K562 (cell line): ENCODE measurements around the gene PXK. TPM values are rescaled to one million over a fixed set of nuclear protein-coding genes. Genes with fewer than 3 reads are reported as not detected.
A peak's percentile ranks its signal among the peaks of the same experiment; 100 is the strongest.

Source experiments
- ARID2 ChIP-seq: fragments of 450-650 bp; IDR thresholded peaks from 2 replicates; pipeline ENCODE4 v1.6.1; 2017; ENCODE audit warnings: antibody characterized with exemption, mild to moderate bottlenecking
- CREB1 ChIP-seq, 2 experiments: sonication (generic) in 1 of 2; formaldehyde crosslinking in 1 of 2; IDR thresholded peaks; 2 replicates each; pipeline versions ENCODE4 v1.6.1 to v1.8.0; 2012 to 2022; ENCODE audit warnings: inconsistent platforms in 1 of 2, mild to moderate bottlenecking in 1 of 2, missing genetic modification reagents in 1 of 2, moderate library complexity in 1 of 2
- GABPB2 ChIP-seq: fragments of 250-450 bp; sonication (Bioruptor Pico); conservative IDR thresholded peaks from 2 replicates; pipeline ENCODE4 v1.5.1; 2021; ENCODE audit warnings: mild to moderate bottlenecking
- MYNN ChIP-seq, 2 experiments: sonication (generic); formaldehyde crosslinking in 1 of 2; IDR thresholded peaks; 2 replicates each; pipeline versions ENCODE4 v1.5.0 to v1.6.1; 2016 to 2020; ENCODE audit warnings: antibody characterized with exemption in 1 of 2, missing genetic modification reagents in 1 of 2
- NFE2L1 ChIP-seq: fragments of 450-650 bp; IDR thresholded peaks from 2 replicates; pipeline ENCODE4 v1.6.1; 2016; ENCODE audit warnings: missing genetic modification characterization, low read depth, mild to moderate bottlenecking, missing compliant biosample characterization, moderate library complexity, borderline replicate concordance
- TRIM24 ChIP-seq, 2 experiments: fragments of 450-650 bp; IDR thresholded peaks; 2 replicates each; pipeline ENCODE4 v1.6.1; 2016
- ZBTB40 ChIP-seq, 2 experiments: fragments of 450-650 bp in 1 of 2; sonication (generic) in 1 of 2; formaldehyde crosslinking in 1 of 2; IDR thresholded peaks; 2 replicates each; pipeline versions ENCODE4 v1.7.1 to v1.9.0; 2016 to 2022; ENCODE audit warnings: inconsistent platforms in 1 of 2, mild to moderate bottlenecking in 1 of 2, missing genetic modification reagents in 1 of 2
- ZFP30 ChIP-seq: fragments of 250-450 bp; sonication (Bioruptor Pico); IDR thresholded peaks from 2 replicates; pipeline ENCODE4 v1.8.0; 2022; ENCODE audit warnings: moderate library complexity, mild to moderate bottlenecking, inconsistent platforms, borderline replicate concordance
- ZNF347 ChIP-seq: fragments of 450-650 bp; formaldehyde crosslinking; IDR thresholded peaks from 2 replicates; pipeline ENCODE4 v1.4.0; 2020; ENCODE audit warnings: low read depth, mild to moderate bottlenecking, moderate library complexity
- polyA plus RNA-seq, 8 experiments: library from polyadenylated mRNA; depleted of rRNA in 4 of 8; stranded (reverse) in 5 of 8; unstranded in 3 of 8; fragments of >200 nt; fragmentation: Nextera tagmentation in 2 of 8; fragmentation: Illumina TruSeq in 1 of 8; extraction: Ambion mirVana in 2 of 8; extraction: Trizol in 1 of 8; gene quantifications; 2 replicates each; pipeline versions ENCODE4 v1.2.1 to v1.2.3, GENCODE V29; 2011 to 2014; ENCODE audit warnings: inconsistent platforms in 1 of 8, missing spikeins in 1 of 8
- total RNA-seq, 7 experiments: library from RNA; depleted of rRNA in 6 of 7; stranded (reverse); fragments of >200 nt in 6 of 7; fragmentation: Illumina TruSeq in 2 of 7; extraction: Trizol in 2 of 7; gene quantifications; 2 replicates each; pipeline versions ENCODE4 v1.2.1 to v1.2.3, GENCODE V29; 2011 to 2021; ENCODE audit warnings: low replicate concordance in 1 of 7
- TF ChIP-seq, protein P1 (sequence below), 2 experiments: fragments of 200-800 bp in 1 of 2; sonication (Bioruptor generic) in 1 of 2; sonication (generic) in 1 of 2; formaldehyde crosslinking in 1 of 2; IDR thresholded peaks in 1 of 2; conservative IDR thresholded peaks in 1 of 2; 2 replicates each; pipeline versions ENCODE4 v1.5.0 to v1.6.1; 2016 to 2020; ENCODE audit warnings: missing compliant biosample characterization in 1 of 2, missing genetic modification characterization in 1 of 2, missing genetic modification reagents in 1 of 2
- TF ChIP-seq, protein P2 (sequence below), 2 experiments: fragments of 450-650 bp; conservative IDR thresholded peaks; 2 replicates each; pipeline ENCODE4 v1.6.1; 2017; ENCODE audit warnings: mild to moderate bottlenecking in 2 of 2, moderate library complexity in 2 of 2
- TF ChIP-seq, protein P3 (sequence below): IDR thresholded peaks from 2 replicates; pipeline ENCODE4 v1.6.1; 2011; ENCODE audit not compliant: insufficient read length; ENCODE audit errors: extremely low read depth

PXK gene
- total and polyA plus RNA-seq, 9 of the 15 experiments (the other 6 are each of a cell fraction or from before 2014, with no cell fraction given) = 3.3 to 19.9 (median 11.3) TPM

DNA sequence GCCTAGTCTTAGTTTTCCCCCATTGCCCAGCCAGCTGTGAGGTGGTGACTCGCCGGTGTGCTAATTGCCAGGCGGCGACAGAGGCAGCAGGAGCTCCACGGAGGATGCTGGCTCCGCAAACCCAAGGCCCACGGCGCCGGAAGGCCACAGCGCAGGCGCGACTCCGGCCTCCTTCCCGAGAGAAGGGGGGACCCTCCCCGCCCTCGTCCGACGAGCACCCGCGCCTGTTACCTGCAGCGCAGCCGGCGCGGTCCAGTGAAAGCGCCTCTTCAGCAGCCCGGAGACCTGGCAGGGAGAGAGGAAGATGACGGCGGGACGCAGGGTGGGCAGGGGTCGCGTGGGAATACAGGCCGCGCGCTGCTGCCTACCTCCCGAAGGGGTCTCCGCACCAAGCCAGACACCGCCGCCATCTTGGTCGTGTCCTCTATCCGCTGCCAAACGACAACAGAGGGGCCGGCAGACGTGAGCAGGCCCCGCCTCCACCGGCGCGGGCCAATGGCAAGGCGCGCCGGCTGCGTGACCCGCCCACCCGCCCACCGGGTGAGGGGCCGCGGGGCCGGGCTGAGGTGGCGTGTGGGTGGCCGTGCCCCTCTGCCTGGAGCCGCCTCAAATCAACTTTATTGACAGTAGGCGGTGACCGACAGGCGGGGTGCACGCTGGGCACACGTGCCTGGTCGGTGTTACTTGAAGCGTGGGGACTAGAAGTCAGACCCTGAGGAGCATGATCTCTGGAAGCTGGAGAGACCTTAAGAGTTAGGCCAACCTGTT is 100.9 kb downstream of the PXK start, which contains the start of gene PDHB (continued):
- TF ChIP-seq, protein P1, sequence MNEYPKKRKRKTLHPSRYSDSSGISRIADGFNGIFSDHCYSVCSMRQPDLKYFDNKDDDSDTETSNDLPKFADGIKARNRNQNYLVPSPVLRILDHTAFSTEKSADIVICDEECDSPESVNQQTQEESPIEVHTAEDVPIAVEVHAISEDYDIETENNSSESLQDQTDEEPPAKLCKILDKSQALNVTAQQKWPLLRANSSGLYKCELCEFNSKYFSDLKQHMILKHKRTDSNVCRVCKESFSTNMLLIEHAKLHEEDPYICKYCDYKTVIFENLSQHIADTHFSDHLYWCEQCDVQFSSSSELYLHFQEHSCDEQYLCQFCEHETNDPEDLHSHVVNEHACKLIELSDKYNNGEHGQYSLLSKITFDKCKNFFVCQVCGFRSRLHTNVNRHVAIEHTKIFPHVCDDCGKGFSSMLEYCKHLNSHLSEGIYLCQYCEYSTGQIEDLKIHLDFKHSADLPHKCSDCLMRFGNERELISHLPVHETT (CRISPR knock-in tag; conservative IDR thresholded peaks at IDR 0.05 in 1 of 2, IDR thresholded peaks at IDR 0.05 in 1 of 2) = no peak
- TF ChIP-seq ARID2 (no peak), ZNF347 (CRISPR knock-in tag) (no peak), ZBTB40 (IDR thresholded peaks at IDR 0.05) (peak; percentile 89), ZBTB40 (CRISPR knock-in tag; IDR thresholded peaks at IDR 0.05) (peak; percentile 73), TRIM24 (IDR thresholded peaks at IDR 0.05) (no peak), ZFP30 (no peak), GABPB2 (CRISPR knock-in tag) (no peak), NFE2L1 (tag) (no peak), CREB1 (IDR thresholded peaks at IDR 0.05) (no peak), CREB1 (CRISPR knock-in tag; IDR thresholded peaks at IDR 0.05) (peak; percentile 65), MYNN (IDR thresholded peaks at IDR 0.05) (0 out of 2 replicates have a peak, but pooled peaks have one; percentile 30), MYNN (CRISPR knock-in tag; IDR thresholded peaks at IDR 0.05) (no peak)
- TF ChIP-seq, protein P2, sequence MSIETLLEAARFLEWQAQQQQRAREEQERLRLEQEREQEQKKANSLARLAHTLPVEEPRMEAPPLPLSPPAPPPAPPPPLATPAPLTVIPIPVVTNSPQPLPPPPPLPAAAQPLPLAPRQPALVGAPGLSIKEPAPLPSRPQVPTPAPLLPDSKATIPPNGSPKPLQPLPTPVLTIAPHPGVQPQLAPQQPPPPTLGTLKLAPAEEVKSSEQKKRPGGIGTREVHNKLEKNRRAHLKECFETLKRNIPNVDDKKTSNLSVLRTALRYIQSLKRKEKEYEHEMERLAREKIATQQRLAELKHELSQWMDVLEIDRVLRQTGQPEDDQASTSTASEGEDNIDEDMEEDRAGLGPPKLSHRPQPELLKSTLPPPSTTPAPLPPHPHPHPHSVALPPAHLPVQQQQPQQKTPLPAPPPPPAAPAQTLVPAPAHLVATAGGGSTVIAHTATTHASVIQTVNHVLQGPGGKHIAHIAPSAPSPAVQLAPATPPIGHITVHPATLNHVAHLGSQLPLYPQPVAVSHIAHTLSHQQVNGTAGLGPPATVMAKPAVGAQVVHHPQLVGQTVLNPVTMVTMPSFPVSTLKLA (conservative IDR thresholded peaks at IDR 0.05) = peak; percentile 68 to 76; a peak in 3 of 4 replicates
- TF ChIP-seq, protein P3, sequence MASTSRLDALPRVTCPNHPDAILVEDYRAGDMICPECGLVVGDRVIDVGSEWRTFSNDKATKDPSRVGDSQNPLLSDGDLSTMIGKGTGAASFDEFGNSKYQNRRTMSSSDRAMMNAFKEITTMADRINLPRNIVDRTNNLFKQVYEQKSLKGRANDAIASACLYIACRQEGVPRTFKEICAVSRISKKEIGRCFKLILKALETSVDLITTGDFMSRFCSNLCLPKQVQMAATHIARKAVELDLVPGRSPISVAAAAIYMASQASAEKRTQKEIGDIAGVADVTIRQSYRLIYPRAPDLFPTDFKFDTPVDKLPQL = no peak
